Activated CD4-positive, alpha-beta T cell treated with anti-CD3 and anti-CD28 coated beads, Interleukin-2, amount 10 ng/mL, durations not matched to agents 24 days and 14 days (primary cell): ENCODE measurements around the gene ERV3-1. TPM values are rescaled to one million over a fixed set of nuclear protein-coding genes. Genes with fewer than 3 reads are reported as not detected.
"Not testable (repeated sequence)": the region's sequence is repeated elsewhere in the genome, so short reads cannot be mapped to it uniquely, and the experiment has no call there.

Experiments used
- DNase-seq: peaks from one replicate; pipeline ENCODE4 v3.0.0; 2022
- H3K27ac Mint-ChIP-seq: one replicate; pipeline ENCODE4 v1.8.0; 2022; ENCODE audit warnings: mild to moderate bottlenecking, mixed read lengths
- H3K27me3 Mint-ChIP-seq: one replicate; pipeline ENCODE4 v1.8.0; 2022; ENCODE audit warnings: mixed read lengths
- H3K36me3 Mint-ChIP-seq: one replicate; pipeline ENCODE4 v1.8.0; 2022; ENCODE audit warnings: low read depth, mild to moderate bottlenecking, mixed read lengths
- H3K4me1 Mint-ChIP-seq: one replicate; pipeline ENCODE4 v1.8.0; 2021; ENCODE audit warnings: mixed read lengths
- H3K4me3 Mint-ChIP-seq: one replicate; pipeline ENCODE4 v1.8.0; 2022; ENCODE audit warnings: mild to moderate bottlenecking, moderate library complexity, mixed read lengths
- H3K9me3 Mint-ChIP-seq: one replicate; pipeline ENCODE4 v1.8.0; 2021; ENCODE audit warnings: mixed read lengths
- intact Hi-C: fragments of 100-400 bp; cut with micrococcal nuclease; formaldehyde crosslinking; loops from one replicate; pipeline ENCODE4 v1.15.1; 2023
- total RNA-seq: library from RNA; stranded (reverse); gene quantifications from 2 replicates; pipeline ENCODE4 v1.2.3, GENCODE V29; 2022

ERV3-1 gene
- total RNA-seq, 1 donor from 2014 or later: 7.4 TPM

DNA sequence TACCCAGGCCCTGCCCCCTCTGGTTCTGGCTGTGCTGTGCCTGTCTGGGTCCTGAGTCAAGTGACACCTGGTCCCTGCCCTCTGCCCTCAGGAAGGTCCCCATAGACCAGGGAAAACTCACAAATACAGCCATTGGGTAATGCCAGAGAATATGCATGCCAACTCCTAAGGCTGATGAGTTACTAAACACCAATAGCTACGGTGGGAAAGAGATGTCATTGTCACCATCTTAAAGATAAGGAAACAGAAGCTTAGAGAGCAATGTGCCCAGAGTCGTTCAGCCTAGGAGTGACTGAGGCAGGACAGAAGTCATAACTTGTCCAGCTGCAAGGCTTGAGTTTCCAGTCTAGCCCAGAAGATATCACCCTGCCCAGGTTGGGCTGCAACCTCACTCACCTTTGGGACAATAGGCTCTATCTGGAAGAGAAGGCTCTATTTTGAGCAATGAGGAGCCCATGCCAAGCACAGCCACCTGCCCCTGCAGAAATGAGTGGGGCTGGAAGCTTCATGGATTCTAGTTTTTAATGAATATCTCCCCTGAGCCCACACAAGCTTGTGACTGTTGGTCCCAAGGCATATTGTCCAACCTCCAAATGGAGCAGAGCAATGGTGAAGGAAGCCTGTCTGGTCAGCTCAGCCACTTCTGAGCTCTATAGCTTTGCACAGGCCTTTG, 60.8 kb downstream of the ERV3-1 start:
- Mint-ChIP-seq H3K27ac (no peak overlapping the region), H3K4me1 (no peaks in the 10 kb centered on the region), H3K4me3 (no peak overlapping the region), H3K9me3 (no peaks in the 10 kb centered on the region), H3K36me3 (no peaks in the 10 kb centered on the region), H3K27me3 (peaks cover 28% of the 10 kb centered on the region)
- intact Hi-C loops: no loop called here
- DNase-seq: no peak

DNA sequence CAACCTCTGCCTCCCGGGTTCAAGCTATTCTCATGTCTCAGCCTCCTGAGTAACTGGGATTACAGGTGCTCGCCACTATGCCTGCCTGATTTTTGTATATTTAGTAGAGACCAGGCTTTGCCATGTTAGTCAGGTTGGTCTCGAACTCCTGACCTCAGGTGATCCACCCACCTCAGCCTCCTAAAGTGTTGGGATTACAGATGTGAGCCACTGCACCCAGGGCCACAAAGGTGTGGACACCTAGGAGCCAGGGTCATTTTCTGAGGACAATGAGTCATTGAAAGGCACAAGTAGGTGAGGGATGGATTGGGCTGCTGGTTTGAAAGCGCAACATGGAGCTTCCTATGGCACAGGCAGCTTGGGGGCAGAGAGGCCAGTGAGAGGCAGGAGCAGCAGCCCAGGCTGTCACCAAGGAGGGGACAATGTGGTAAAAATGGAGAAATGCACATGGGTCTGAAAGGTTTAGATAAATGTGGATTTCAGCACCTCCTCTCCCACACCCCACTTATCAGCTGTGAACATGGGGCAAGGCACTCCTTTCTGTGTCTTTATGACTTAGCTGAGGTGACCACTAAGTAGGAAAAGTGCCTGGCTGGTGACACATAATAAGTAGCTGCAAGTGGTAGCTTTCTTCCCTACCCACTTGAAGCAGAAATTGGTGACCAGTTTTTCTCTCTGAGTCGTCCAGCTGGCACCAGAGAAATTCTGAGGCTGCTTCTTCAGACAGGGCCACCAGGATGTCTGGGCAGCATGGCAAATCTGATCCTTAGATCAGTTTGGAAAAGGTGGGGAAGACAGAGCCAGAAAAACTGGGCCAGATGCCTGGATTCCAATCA, 61.6 kb downstream of the ERV3-1 start:
- H3K4me3 Mint-ChIP-seq, H3K27ac Mint-ChIP-seq, H3K4me1 Mint-ChIP-seq, DNase-seq, H3K36me3 Mint-ChIP-seq, intact Hi-C loops, H3K9me3 Mint-ChIP-seq: not testable (repeated sequence)
- peaks cover 28% of the 10 kb centered on the region for H3K27me3 Mint-ChIP-seq

Other genes starting within 250 kb of the ERV3-1 start
- 8.6 and 9.2 TPM in 2 replicates for gene ZNF138, start 212.3 kb downstream of the ERV3-1 start, total RNA-seq
- 8.7 and 9.4 TPM in 2 replicates for gene ZNF273, start 103.4 kb downstream of the ERV3-1 start, total RNA-seq
- gene ZNF117, start 15.7 kb downstream of the ERV3-1 start, total RNA-seq: 2.4 and 3.6 TPM in 2 replicates